DMS79 (cell line): Measurements from ENCODE around the gene CDC42BPA.
"Not testable (repeated sequence)": the region's sequence is repeated elsewhere in the genome, so short reads cannot be mapped to it uniquely, and the experiment has no call there.

ENCODE experiments used
- DNase-seq: peaks from one replicate; lab custom pipeline; 2025; lab: John Stamatoyannopoulos, UW

The CDC42BPA gene

GRCh38 chr1:227066999-227067398 lies 251.3 kb downstream of the CDC42BPA start:
- DNase-seq, result no peak

GRCh38 chr1:227065311-227065710 lies 253.0 kb downstream of the CDC42BPA start:
- DNase-seq, result no peak

DNA sequence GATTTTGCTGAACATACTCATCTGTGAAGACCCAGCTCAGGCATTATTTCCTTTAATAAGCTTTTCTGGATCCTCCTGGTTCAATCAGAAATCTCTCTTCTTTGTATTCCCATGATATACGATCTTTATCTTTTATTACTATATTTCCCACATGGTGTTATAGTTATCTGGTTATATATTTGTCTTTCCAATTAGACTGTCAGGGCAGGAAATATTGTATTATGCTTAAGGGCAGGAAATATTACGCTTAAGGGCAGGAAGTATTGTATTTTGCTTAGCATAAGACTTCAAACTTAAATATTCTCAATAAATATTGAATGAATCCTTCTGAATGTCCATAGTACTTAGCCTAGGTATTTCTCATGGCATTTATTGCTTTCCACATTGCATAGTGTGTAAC lies 256.0 kb downstream of the CDC42BPA start:
- no peak for DNase-seq

DNA sequence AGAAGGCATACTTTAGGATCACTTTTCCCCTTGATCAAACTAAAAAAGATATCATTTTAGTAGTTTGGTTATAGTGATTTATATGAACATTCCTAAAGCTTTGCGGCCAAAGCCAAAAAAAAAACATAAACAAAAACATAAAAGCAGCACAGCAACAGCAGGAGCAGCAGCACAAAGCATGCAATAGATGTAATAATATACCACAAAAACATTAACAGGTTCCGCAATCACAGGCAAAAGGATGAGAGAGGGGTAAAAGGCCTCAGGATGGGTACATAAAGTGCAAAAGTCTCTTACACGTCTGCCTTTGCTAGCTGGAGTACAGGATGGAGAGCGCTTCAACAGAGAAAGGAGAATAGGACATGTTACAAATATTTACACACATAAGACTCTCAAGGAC lies 259.2 kb downstream of the CDC42BPA start:
- DNase-seq, result no peak

DNA sequence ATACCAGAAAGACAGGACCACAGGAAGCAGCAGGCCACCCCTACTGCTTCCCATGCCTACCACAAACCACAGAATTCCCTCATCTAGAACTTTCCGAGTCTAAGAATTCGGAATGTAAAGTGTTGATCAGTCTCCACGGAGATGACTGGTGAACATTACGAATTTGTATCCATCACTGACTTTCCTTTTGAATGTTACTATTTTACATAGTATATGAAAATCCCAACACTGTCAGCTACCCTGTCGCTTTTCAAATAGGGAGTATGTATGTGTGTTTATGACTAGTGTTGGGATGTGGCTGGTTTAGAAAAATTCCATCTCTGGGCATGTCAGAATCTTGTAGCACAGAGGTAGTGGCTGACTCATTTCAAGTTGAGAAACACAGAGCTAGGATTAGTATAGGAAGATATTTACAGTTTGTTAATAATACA lies 260.0 kb downstream of the CDC42BPA start:
- DNase-seq, result no peak

- DNase-seq, result no peak
Observed at GRCh38 chr1:227049253-227049652, 269.0 kb downstream of the CDC42BPA start.

DNA sequence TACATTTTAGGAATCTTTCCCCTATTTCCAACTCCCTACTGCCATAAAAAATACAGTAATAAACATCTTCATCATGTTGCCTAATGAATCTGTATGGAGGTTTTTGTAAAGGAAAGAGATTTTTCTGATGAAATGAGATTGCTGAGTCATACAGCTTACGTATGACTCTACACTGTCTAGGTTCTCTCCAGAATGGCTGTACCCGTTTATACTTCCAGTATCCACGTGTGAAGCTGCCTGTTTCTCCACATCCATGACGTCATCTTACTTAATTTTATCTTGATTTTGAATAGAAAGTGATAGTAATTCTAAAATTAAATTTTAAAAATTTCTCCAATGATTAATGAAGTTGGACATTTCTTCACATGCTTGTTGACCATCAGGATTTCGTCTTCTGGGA lies 274.5 kb downstream of the CDC42BPA start:
- no peak for DNase-seq

DNA sequence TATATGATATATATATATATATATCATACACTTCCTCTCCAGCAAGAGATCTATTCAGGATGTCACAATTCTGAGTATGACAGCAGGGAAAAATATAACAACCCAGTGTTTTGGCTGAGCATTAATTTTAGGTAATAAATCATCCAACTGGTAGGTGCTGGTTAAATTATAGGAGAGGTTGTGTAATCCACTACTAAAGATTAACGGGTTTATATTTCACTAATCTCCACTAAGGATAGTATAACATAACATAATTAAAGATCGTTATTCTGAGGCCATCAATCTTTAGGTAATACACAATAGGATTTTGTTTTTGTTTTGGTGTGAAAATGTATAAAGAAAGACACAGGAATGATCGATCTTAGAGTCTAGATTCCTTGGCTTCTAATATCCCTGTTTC lies 276.0 kb downstream of the CDC42BPA start:
- no peak for DNase-seq

DNA sequence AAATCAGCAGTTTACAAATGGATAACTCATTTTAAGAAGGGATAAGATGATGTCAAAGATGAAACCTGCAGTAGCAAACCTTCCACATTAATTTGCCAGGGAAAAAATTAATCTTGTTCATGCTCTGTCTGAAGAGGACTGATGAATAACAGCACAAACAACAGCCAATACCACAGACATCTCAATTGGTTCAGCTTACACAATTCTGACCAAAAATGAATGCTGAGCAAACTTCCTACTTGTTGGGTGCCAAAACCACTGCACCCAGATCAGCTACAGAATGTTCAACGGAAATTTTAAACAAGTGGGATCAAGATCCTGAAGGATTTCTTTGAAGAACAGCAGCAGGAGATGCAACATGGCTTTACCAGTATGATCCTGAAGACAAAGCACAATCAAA lies 279.9 kb downstream of the CDC42BPA start:
- no peak for DNase-seq

GRCh38 chr1:227037121-227037520 lies 281.2 kb downstream of the CDC42BPA start:
- DNase-seq, result no peak

DNA sequence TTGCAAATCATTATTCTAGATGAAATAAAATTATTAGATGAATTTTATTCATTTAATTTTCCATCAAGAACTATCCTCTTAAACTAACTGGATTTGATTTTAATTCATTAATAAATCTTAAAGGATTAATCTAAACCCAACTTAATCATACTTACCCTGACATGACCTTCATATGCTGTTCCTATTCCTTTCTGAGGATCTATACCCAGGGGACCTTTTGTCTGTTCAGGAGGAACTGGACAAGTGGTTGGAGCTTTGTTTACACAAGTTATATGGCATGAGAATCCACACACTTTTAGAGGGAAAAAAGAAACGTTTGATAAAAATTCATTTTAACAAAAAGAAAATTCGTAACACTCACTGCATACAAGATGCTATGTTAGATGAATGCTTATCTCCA lies 283.0 kb downstream of the CDC42BPA start:
- no peak for DNase-seq

DNA sequence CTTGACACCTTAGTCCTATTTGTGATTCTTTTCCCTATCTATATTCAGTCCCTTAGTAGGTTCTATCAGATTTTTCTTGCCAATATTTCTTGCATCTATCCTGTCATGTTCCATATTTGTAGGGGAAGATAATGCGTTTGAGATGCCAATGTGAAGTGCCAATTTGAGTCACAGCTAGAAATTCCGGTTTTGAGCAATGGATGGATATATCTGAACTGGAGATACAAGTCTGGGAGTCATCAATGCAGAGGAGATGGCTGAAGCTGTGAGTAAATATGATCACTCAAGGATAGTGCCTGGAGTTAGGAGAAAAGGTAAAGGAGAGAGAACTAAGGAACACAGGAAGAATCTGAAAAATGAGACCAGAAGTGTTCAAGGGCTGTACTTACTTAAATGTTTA lies 284.4 kb downstream of the CDC42BPA start:
- DNase-seq, result no peak

DNA sequence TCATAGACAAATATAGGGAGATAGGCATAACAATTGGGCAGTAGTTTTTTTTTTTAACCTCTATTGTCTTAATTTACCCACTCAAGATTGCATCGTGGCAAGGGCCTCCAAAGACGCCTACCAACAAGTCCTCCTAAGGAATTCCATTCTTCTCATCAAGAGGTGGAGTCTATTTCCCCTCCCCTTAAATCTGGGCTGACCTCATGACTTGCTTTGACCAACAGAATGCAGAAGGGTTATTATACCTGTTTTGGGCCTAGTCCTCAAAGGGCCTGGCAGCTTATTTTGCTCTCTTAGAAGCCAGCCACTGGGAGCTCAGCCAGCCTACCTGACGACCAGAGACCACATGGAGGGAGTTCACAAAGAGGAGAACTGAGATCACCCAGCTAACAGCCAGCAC lies 285.9 kb downstream of the CDC42BPA start:
- DNase-seq, result no peak

DNA sequence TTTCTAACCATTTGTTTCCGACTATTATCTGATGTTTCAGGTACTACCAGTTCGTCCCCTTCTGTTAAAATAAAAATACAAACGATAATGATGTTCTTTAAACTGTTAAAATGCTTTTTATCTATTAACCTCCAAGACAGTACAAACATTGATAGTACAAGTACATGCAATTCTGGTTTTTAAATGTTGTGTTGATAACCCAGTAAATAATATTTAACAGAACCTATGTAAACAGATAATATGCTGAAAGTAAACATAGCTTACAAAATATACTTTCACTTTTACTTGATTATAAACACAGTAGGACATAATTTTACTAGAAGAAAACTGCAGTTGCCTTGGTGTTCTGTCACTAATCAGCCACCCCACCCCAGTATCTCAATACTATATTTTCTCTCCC lies 301.3 kb downstream of the CDC42BPA start:
- DNase-seq, result no peak

DNA sequence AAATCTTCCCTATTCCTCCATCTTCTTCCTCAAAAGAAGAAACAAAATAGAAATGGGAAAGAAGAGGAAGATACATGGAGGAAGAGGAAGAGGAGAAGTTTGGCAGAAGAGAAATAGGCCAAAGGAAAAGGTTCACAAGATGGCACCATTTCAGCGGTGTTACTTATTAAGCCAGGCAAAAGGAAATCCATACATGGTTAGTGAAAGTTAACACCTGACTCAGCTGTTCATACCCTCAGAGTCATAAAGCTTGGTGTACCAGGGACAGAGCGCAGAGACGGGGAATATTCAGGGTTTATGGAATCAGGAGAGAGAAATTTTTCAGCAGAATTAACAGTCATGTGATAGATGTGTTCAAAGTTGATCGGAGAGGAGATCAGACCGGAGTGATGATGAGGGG lies 307.6 kb downstream of the CDC42BPA start:
- DNase-seq, result no peak

GRCh38 chr1:227009937-227010336 lies 308.4 kb downstream of the CDC42BPA start:
- DNase-seq, result no peak

DNA sequence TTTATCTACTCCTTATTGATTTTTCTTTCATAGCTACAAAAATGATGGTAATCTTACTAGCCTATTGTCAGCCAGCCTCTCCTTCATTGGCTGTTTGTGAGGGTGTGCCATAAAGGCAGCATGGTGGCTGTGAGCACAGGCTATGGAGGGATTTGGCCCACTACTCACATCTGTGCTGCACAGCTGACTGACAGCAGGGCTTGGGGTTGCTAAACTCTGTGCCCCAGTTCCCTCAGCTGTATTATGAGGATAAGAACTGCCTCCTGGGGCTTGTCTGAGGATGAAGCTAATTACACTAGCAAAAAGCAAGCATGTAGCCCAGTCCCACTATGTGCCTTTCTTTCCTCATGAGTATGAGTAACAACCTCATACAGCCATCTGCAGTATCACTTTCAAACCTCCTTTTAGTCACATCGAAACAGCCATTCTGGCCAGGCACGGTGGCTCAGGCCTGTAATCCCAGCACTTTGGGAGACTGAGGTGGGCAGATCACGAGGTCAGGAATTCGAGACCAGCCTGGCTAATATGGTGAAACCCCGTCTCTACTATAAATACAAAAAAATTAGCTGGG lies 312.0 kb downstream of the CDC42BPA start:
- DNase-seq, result no peak

GRCh38 chr1:227004796-227005195 lies 313.5 kb downstream of the CDC42BPA start:
- DNase-seq, result no peak

DNA sequence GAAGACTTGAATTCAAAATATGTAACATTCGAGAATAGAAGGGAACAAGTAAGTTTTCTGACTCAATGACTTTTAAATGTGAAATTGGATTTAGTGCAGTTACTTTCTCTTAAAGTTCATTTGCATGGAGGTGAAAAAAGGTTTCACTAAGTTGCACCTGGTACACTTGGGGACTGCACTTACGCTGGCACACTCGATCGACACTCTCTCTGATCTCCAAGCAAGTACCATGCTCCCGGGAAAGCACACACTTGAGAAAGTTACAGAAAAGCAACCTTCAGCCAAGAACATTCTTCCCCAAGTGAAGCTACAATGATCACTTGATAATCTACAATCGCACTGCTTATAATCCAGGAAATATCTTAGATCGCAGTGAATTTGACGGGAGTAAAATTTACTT lies 315.1 kb downstream of the CDC42BPA start:
- no peak for DNase-seq

DNA sequence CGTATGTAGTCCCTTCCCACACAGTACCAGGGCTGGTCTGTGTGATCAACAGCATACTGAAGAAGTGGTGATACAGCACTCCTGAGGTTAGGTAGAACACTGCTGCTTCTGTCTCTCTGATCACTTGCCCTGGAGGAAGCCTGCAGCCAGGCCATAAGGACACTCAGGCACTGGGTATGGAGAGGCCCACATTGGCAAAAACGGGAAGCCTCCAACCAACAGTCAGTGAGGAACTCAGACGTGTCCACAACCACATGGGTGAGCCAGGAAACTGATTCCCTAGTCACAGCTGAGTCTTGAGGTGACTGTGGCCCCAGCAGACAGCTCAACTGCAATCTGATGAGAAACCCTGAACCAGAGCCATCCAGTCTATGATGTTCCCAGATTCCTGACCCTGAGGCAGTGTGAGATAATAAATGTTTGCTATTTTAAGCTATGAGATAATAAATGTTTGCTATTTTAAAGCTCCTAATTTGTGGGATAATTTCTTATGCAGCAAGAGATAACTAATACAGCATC lies 315.7 kb downstream of the CDC42BPA start:
- DNase-seq, result no peak

DNA sequence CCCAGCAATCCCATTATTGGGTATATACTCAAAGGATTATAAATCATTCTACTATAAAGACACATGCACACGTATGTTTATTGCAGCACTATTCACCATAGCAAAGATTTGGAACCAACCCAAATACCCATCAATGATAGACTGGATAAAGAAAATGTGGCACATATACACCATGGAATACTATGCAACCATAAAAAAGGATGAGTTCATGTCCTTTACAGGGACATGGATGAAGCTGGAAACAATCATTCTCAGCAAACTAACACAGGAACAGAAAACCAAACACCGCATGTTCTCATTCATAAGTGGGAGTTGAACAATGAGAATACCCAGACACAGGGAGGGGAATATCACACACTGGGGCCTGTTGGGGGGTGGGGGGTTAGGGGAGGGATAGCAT lies 318.7 kb downstream of the CDC42BPA start:
- DNase-seq, result not testable (repeated sequence)

DNA sequence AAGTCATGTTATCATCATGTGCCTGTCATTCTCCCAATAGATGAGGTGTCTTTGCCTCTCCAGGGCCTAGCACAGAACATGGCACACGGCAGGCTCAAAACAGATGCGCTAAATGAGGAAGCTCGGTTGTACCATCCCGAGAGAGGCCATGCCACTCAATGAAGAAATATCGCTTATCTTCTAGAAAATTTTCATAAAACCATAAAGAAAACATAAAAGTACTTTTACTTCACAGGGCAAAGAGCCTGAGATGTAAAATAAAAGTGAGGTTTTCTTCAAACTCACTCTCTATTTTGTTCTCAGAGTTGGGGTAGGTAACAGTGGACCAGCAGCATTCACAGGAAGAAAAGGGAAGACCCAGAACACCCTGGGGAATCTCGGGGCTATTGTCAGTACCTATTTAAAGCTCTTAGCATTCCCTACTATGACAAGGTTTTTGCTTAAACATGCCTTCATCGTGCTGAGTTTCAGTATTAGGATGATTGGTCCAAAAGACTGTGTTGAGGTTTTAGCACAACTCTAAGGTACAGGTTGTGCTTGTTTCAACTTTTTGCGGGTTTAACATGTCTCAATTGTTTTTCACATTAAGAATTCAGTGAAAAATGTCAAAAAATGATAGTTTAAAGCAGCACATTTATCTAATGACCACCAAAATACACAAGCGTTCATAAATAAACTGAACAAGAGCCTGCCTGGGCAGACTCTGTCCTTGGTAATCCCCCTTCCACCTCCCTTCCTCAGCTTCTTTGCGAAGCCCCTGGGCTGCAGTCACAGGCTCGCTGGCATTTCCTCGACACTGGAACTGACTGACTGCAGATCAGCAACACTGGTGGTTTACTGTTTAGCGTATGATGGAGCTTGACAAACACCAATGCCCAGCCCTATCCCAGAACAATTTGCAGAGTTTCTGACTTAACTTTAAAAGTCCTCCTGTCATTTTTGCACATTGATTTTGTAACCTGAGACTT lies 322.6 kb downstream of the CDC42BPA start:
- DNase-seq, result no peak
